ENCODE results near the gene FATE1. TPM values are rescaled to one million over a fixed set of nuclear protein-coding genes. Genes with fewer than 3 reads are reported as not detected.

FATE1 gene
- total and polyA plus RNA-seq, 4 donors, result not detected

DNA sequence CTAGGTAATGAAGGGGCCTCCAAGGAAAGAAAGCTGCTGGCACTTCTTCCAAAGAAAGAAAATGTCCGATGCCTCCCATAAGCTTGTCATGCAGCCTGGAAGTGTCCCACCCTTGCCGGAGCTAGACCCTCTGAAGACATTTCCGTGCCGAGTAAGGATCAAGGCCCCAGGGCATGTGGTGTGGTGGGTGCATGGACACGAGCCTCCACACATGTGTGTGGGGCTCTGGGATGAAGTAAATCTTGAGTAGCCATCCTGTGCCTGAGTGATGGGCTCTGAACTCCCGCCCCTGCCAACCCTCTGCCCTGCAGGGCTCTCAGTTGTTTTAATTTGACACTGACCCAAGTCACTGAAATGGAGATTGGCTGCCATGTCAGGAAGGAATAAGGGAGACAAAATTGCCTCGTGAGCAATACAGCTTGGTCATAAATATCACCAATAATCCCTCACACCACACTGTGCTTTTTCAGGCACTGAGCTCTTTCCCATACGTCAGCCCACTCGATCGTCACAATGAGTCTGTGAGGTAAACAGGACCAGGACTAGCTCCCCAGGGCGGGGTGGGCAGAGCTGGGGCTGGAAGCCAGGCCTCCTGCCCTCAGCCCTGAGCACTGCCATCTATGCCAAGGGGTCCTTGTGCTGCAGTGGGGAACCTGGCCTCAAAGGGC, 43.3 kb downstream of the FATE1 start:
- Histone ChIP-seq H3K4me3 (ENCODE audit: low read depth in 1 of 3, low read length in 3 of 3) (no peak overlapping the region), H3K36me3 (ENCODE audit: control insufficient read depth in 4 of 4, insufficient read depth in 3 of 4, low read depth in 1 of 4, low read length in 3 of 4) (no peaks in the 10 kb centered on the region), H3K27me3 (ENCODE audit: control insufficient read depth in 4 of 4, insufficient read depth in 4 of 4, low read length in 3 of 4) (peaks cover 0 to 9% (median 0%) of the 10 kb centered on the region in 4 donors), H3K9ac (ENCODE audit: low read depth in 1 of 2, low read length in 2 of 2) (no peak overlapping the region), H3K9me3 (ENCODE audit: control insufficient read depth in 4 of 4, low read length in 3 of 4) (no peaks in the 10 kb centered on the region), H3K4me1 (ENCODE audit: control insufficient read depth in 4 of 4, insufficient read depth in 4 of 4, low read length in 3 of 4) (peaks cover 0 to under 1% (median 0%) of the 10 kb centered on the region in 4 donors), H3K27ac (ENCODE audit: low read depth in 1 of 2, low read length in 2 of 2) (no peak overlapping the region)
- DNase-seq (ENCODE audit: low spot score), result no peak
- WGBS, result 89% methylated on average over 11 of the region's 11 CpGs
- TF ChIP-seq JUND (IDR thresholded peaks at IDR 0.05) (no peak), RXRA (IDR thresholded peaks at IDR 0.05) (no peak), HNF4G (IDR thresholded peaks at IDR 0.05) (no peak), TAF1 (conservative IDR thresholded peaks at IDR 0.05) (no peak), YY1 (IDR thresholded peaks at IDR 0.05) (no peak), NR2F2 (IDR thresholded peaks at IDR 0.05) (no peak)
- TF ChIP-seq, protein P1, sequence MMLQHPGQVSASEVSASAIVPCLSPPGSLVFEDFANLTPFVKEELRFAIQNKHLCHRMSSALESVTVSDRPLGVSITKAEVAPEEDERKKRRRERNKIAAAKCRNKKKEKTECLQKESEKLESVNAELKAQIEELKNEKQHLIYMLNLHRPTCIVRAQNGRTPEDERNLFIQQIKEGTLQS (IDR thresholded peaks at IDR 0.05), result no peak
- TF ChIP-seq, protein P2, sequence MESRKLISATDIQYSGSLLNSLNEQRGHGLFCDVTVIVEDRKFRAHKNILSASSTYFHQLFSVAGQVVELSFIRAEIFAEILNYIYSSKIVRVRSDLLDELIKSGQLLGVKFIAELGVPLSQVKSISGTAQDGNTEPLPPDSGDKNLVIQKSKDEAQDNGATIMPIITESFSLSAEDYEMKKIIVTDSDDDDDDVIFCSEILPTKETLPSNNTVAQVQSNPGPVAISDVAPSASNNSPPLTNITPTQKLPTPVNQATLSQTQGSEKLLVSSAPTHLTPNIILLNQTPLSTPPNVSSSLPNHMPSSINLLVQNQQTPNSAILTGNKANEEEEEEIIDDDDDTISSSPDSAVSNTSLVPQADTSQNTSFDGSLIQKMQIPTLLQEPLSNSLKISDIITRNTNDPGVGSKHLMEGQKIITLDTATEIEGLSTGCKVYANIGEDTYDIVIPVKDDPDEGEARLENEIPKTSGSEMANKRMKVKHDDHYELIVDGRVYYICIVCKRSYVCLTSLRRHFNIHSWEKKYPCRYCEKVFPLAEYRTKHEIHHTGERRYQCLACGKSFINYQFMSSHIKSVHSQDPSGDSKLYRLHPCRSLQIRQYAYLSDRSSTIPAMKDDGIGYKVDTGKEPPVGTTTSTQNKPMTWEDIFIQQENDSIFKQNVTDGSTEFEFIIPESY (IDR thresholded peaks at IDR 0.05), result no peak

DNA sequence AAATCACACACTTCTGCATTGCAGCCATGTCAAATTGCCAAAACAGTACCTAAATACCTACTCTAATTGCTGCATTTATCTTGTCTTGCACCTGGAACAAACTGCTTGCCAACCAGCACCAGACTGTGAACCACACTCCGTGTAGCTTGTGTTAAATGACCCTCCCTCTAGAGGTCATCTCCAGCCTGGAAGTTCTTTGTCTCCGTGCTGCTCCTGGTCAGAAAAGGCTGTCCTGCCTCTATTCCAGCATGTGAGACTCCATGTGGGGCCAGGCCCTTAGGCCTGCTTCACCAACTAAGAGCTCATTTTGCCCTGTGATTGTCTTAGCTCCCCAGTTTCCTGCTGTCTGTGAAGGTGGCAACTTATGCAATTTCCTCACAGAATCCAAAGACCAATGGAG, 47.0 kb downstream of the FATE1 start:
- no peak for TF ChIP-seq JUND (IDR thresholded peaks at IDR 0.05)
- no peak for TF ChIP-seq EGR1 (IDR thresholded peaks at IDR 0.05; ENCODE audit: low read depth in 2 of 2)
- TF ChIP-seq, protein P1 (IDR thresholded peaks at IDR 0.05), result no peak
- Histone ChIP-seq H3K9me3 (ENCODE audit: control insufficient read depth in 4 of 4, low read length in 3 of 4) (no peaks in the 10 kb centered on the region), H3K4me3 (ENCODE audit: low read depth in 1 of 3, low read length in 3 of 3) (no peak overlapping the region), H3K27me3 (ENCODE audit: control insufficient read depth in 4 of 4, insufficient read depth in 4 of 4, low read length in 3 of 4) (no peaks in the 10 kb centered on the region), H3K27ac (ENCODE audit: low read depth in 1 of 2, low read length in 2 of 2) (no peak overlapping the region), H3K36me3 (ENCODE audit: control insufficient read depth in 4 of 4, insufficient read depth in 3 of 4, low read depth in 1 of 4, low read length in 3 of 4) (no peaks in the 10 kb centered on the region), H3K4me1 (ENCODE audit: control insufficient read depth in 4 of 4, insufficient read depth in 4 of 4, low read length in 3 of 4) (no peaks in the 10 kb centered on the region), H3K9ac (ENCODE audit: low read depth in 1 of 2, low read length in 2 of 2) (no peak overlapping the region)
- DNase-seq (ENCODE audit: low spot score), result no peak
- WGBS, result 54% methylated on average over 2 of the region's 2 CpGs

DNA sequence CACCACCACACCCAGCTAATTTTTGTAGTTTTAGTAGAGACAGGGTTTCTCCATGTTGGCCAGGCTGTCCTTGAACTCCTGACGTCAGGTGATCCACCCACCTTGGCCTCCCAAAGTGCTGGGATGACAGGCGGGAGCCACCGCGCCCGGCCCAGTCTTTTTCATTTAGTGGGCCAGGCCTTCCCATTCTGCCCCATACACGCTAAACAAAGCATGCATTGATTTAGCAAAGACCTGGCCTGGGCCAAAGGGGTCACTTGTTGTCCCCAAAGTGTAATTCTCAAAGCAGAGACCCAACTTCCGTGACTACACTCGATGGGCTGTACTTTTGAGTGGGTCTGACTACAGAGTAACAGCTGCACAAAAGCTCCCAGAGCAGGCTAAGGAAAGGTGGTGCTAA, 47.9 kb downstream of the FATE1 start:
- H3K9me3 ChIP-seq (ENCODE audit: control insufficient read depth in 4 of 4, low read length in 3 of 4), result no peaks in the 10 kb centered on the region
- DNase-seq (ENCODE audit: low spot score), result no peak
- TF ChIP-seq, protein P3, sequence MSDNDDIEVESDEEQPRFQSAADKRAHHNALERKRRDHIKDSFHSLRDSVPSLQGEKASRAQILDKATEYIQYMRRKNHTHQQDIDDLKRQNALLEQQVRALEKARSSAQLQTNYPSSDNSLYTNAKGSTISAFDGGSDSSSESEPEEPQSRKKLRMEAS (IDR thresholded peaks at IDR 0.05), result no peak
- TF ChIP-seq RAD21 (IDR thresholded peaks at IDR 0.05) (no peak), FOXA1 (IDR thresholded peaks at IDR 0.05) (no peak), YY1 (IDR thresholded peaks at IDR 0.05) (no peak), TAF1 (conservative IDR thresholded peaks at IDR 0.05) (no peak), GABPA (IDR thresholded peaks at IDR 0.05 in 1 of 2, conservative IDR thresholded peaks at IDR 0.05 in 1 of 2) (no peak), EGR1 (IDR thresholded peaks at IDR 0.05; ENCODE audit: low read depth in 2 of 2) (no peak), HNF4G (IDR thresholded peaks at IDR 0.05) (no peak), JUND (IDR thresholded peaks at IDR 0.05) (no peak), RXRA (IDR thresholded peaks at IDR 0.05) (no peak)
- TF ChIP-seq, protein P1 (IDR thresholded peaks at IDR 0.05), result no peak
- TF ChIP-seq, protein P2 (IDR thresholded peaks at IDR 0.05), result no peak
- H3K27ac ChIP-seq (ENCODE audit: low read depth in 1 of 2, low read length in 2 of 2), result no peak overlapping the region
- H3K9ac ChIP-seq (ENCODE audit: low read depth in 1 of 2, low read length in 2 of 2), result no peak overlapping the region
- 96% methylated on average over 8 of the region's 8 CpGs for WGBS
- H3K4me3 ChIP-seq (ENCODE audit: low read depth in 1 of 3, low read length in 3 of 3), result no peak overlapping the region
- H3K36me3 ChIP-seq (ENCODE audit: control insufficient read depth in 4 of 4, insufficient read depth in 3 of 4, low read depth in 1 of 4, low read length in 3 of 4), result no peaks in the 10 kb centered on the region
- no peaks in the 10 kb centered on the region for H3K27me3 ChIP-seq (ENCODE audit: control insufficient read depth in 4 of 4, insufficient read depth in 4 of 4, low read length in 3 of 4)
- H3K4me1 ChIP-seq (ENCODE audit: control insufficient read depth in 4 of 4, insufficient read depth in 4 of 4, low read length in 3 of 4), result no peaks in the 10 kb centered on the region

All from liver (tissue), 9 donors.